Activated CD4-positive, CD25-positive, alpha-beta regulatory T cell treated with anti-CD3 and anti-CD28 coated beads, Interleukin-2, amount 50 U/mL, for 24 hours (primary cell): ENCODE results near the gene ITGA6.

Source experiments
- ATAC-seq, 2 donors: fragments of 150-1000 bp; cut with Tn5 transposase; one replicate each; pipeline ENCODE4 v1.10.0; 2021; ENCODE audit warnings: mild to moderate bottlenecking in 1 of 2, moderate library complexity in 1 of 2

The ITGA6 gene

GRCh38 chr2:172427256-172427989 is at the start of gene ITGA6:
Gene ITGA6 (plus strand): TSS chr2:172427586.
- peak; percentile 81 to 82 for ATAC-seq

GRCh38 chr2:172380436-172381274 is 46.7 kb upstream of the ITGA6 start:
- ATAC-seq: no peak

DNA sequence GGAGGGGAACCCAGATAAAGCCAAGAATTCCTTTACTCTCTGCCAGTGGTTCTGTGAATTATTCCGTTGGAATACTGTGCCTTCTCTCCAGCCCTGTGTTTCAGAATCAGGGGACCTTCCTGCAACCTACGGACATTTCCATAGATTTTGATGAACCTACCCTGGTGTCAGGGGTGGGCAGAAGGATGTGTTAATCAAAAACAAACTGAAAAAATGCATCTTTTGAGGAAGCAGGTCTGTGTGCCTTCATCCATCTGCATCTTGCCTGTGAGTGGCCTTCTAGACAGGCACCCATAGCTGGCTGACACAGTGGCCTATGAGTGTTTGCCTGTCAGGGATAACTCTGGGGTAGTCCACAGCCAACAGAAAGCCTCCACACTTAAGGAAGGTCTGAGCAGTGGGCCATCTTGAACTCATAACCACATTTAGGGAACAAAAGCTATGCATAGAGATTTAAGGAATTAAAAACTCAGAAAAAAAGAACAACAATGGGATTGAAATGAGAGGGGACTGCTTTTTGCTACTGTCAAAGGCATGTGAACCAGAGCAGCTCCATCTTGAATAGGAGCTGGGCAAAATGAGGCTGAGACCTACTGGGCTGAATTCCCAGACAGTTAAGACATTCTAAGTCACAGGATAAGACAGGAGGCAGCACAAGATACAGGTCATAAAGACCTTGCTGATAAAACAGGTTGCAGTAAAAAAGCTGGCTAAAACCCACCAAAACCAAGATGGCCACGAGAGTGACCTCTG is 45.9 kb upstream of the ITGA6 start:
- ATAC-seq: no peak

DNA sequence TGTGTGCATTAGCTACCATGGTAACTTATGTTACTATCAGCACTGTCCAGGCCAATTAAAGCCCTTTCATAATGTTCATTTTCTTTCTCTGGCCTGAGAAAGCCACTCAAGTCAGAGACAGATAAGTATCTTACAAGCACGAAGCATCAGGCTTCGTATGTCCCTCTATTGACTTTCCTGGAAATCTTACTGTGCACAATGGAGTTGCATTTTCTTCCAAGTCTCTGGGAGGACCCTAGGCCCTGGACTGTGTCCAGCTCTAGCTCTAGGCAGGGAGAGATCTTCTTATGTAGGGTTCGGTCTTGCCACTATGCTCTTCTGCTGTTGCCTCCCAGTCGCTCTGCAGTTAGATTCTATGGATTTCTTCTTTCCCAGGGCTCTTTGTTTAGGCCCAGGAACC is 40.0 kb upstream of the ITGA6 start:
- no peak for ATAC-seq

DNA sequence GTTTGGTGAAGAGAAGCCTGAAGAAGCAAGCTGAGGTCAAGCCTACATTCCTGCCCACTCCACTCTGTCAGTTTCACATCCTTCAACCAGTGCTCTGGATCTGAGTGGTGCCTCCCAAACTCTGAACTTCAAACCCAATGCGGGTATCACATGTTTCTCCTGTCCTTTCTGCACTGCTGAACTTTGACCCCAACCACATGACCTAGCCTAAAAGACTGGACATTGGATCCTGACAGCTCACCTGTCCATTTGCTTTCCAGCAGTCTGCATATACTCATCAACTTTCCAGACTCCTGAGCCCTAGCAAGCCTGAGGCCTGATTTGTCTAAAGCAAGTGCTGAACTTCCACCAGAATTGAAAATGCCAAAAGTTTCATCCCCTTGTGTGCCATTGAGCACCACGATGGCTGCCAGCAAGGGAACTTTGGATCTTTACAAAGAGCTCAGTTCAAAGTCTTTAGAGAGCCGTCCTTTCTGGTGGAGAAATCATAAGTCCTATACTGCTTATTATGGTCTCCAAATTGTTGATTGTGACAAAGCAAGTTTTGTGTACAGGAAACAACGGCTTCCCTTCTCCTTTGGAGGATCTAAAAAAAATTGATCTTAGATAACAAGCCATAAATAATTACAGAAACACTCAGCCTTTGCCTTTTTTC is 37.6 kb upstream of the ITGA6 start:
- no peak for ATAC-seq

DNA sequence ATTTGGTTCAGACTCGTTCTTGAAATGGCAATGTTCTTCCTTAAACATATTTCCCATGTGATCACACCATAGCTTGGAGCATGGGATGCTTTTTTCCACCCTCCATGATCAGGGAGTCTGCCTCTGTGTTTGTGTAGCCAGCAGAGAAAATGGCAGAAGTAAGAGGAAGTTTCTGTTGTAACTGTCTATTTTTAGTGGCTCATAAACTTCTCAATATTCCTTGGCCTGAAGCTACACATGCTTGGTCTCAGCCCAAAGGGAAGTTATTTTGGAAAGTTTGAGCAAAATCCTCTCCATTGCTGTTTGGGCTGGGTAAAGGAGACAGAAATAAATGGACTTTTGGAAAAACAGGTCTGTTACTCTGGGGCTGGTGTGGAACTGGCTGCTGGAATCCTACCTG is 33.4 kb upstream of the ITGA6 start:
- no peak for ATAC-seq

- no peak for ATAC-seq
Measured at GRCh38 chr2:172395503-172395902, 31.9 kb upstream of the ITGA6 start.

DNA sequence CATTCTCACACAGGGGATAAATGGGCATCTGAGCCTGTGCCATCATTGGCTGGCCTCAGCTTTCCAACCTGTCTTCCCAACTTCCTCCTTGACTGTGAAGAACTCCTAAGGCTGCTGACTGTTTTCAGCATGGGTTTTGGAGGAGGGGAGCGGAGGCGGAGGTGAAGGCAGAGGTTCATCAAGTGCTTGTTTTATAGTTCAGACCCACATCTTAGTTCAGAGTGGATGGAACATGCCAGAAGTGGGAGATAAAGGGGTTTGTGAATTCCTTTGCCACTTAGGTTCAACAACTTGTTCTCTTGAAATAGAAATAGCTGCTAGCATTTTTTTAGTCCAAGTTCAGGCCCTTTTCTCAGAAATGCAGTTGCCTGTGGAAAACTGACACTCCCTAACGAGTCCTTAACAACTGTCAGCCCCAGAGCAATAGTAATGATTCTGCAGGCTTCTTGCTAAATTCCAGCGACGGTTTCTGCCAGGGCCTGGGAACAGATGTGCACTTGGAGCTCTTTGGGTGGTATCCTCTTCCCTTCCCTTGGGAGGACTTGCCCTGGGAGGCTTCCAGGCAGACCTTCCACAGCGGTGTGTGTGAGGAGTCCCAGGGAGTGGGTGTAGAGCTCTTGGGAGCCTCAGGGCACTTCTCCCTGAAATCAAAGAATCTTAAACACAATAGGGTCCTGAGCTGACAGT is 30.1 kb upstream of the ITGA6 start:
- no peak for ATAC-seq

DNA sequence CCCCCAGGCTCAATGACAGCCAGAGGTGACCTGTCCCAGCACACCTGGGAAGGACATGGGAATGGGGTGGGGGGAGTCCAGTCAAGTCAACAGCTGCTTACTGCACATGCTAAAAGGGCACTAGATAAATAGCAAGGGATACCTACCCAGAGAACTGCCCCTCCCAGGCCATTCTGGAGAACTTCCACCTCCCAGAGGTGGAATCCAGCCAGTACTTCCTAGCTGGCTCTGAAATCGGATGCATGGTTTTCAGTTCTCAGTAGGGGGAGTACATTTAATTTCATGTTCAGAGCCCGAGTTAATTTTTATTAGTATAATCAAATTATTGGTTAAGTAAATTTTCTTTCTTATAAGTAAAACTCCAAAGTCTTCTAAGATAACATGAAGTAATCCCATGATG is 28.9 kb upstream of the ITGA6 start:
- ATAC-seq: no peak

DNA sequence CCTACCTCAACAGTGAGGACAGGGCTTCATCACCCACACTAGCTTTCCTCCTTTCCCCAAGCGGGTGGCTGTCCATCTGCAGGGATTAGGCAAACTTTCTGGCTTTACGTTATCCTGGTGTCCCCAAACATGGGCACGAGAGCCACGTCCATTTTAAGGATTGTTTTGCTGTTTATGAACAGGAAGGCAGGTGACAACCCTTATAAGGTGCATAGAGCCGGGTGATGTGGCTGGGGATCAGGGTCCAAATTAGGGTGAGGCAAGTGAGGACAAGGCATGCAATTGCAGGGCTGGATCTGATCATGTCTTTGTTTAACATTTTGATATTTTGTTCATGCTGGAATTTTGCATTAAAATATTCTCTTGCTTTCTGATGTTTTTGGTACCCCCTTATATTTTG is 27.6 kb upstream of the ITGA6 start:
- ATAC-seq: no peak

GRCh38 chr2:172402198-172402597 is 25.2 kb upstream of the ITGA6 start:
- ATAC-seq: no peak

- no peak for ATAC-seq
Measured at GRCh38 chr2:172403402-172403801, 24.0 kb upstream of the ITGA6 start.

- ATAC-seq: no peak
Measured at GRCh38 chr2:172403881-172404468, 23.4 kb upstream of the ITGA6 start.

DNA sequence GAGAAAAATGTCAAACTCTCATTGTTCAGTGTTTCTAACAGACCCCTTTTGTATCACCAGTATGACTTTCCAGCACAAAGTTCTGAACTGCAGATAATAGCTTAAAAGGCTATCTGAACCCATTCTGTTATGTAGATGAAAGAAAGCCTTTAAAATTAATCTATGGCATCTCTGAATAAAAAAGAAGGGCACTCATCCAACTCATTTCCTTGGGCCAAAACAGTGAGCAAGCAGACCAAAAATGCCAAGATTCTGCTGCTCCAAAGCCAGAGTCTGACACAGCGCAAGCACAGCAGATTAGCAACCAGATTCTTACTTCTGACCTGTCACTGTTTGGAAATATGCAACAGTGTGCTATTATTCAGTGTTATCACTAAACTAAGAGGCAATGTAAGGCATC is 22.6 kb upstream of the ITGA6 start:
- no peak for ATAC-seq

- ATAC-seq: no peak
Measured at GRCh38 chr2:172405673-172406072, 21.7 kb upstream of the ITGA6 start.

DNA sequence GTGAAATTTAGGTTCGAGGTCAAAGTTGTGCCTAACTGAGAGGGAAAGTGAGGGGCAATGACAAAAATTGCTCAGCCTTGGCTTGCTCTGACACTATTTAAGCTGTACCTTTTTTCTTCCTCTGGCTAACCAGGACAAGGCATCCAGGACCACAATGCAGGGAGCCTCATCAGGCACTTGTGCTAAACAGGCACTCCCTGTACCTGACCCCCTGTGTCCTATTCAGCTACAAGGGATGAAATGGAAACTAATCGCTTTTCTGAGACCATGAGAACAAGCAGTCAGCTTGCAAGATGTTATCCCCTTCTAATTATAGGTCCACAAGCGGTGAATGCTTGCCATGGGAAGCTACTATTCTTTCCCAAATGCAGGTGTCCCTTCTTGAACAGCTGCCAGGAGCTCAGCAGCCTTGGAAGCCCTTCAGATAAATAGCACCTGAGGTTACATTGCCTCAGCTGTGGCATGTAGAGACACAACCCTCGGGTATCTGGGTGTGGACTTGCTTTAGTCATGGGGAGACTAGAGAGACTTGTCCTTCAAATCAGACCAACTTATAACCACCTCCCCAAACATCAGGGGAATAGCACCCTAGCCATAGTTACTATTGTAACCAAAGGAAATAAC is 19.1 kb upstream of the ITGA6 start:
- ATAC-seq: no peak

DNA sequence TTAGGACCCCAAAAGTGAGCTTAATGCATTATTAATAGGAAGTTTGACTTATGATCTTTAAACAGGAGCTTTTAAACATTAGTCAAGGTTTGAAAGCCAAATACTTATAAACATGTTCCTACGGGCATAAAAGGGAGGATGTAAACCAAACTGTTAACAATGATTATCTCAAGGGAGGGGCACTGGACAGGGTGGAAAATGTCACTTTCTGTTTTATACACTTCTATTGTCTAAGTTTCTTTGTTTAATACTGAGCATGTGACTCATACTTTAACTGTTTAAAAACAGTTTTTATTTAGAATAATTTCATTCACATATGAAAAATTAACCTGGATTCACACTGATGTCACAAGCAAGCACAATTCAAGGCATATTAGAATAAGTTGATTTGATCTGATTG is 18.3 kb upstream of the ITGA6 start:
- no peak for ATAC-seq

DNA sequence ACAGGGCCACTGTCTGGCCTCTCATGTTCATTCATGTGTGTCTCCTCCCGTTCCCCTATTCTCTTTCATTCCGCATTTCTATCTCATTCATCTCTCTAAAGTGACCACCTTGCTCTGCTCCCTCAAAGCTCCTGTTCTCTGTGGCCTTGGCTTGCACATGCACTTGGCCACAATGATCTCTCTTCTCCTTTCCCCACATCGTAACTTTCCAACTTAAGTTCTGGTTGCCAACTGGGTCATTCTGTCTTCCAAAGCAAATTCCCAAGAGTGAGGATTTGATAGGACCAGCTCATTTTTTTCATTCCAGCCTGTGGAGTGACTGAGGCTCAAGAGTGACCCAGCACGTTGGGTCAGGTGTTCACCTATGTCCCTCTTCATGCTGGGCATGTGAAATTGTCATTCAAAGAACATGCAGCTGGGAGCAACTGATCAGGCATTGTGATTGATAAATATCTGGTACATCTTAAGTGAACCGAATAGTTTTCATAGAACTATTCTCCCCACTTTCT is 14.3 kb upstream of the ITGA6 start:
- ATAC-seq: no peak

DNA sequence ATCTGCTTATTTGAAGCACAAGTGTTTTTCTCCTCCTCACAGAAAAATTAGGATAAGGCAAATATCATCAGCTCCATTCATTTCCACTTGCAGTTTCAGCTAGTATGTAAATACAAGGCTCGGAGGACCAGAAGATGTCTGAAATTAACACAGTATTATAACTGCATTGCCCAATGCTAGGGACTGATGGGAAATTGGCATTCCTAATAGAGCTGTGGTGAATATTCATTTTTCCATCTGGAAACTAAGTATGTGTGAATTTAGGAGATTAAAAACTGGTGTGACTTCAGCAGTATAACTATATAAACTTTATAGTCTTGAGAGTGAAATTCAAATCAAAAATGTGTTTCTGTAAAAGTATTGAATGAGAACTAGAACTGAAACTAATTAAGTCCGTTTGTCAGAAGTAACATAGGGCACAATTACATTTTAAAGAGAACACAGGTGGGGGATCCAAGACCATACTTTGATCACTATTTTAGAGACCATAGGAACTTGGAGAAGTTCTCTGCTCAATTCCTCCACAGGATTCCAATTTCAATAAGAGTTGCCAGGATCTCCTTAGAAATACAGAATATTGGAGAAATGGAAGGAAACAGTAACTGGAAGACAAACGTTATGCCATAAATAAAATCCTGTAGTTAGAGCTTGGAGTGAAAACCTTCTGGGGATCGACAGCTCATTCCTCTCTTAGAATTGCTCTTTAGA is 12.1 kb upstream of the ITGA6 start:
- ATAC-seq: no peak

GRCh38 chr2:172415865-172416183 is 11.6 kb upstream of the ITGA6 start:
- no peak for ATAC-seq
